Right cardiac atrium (tissue), 5 donors: ENCODE data around the gene HSPA9. TPM values are rescaled to one million over a fixed set of nuclear protein-coding genes. Genes with fewer than 3 reads are reported as not detected.

Experiments used
- ATAC-seq, 2 donors: fragments of 200-7000 bp; cut with Tn5 transposase; one replicate each; pipeline versions ENCODE4 v1.8.0 to v1.9.1; 2020; ENCODE audit warnings: moderate library complexity in 2 of 2, mild to moderate bottlenecking in 1 of 2
- DNase-seq, 3 donors: peaks; one replicate each; pipeline ENCODE4 v3.0.0-alpha.2; 2020
- H3K27ac ChIP-seq: one replicate; pipeline ENCODE4 v1.5.1; 2013; ENCODE audit warnings: mild to moderate bottlenecking, low read length, control low read depth, moderate library complexity
- H3K27me3 ChIP-seq: one replicate; pipeline ENCODE4 v1.6.1; 2013; ENCODE audit not compliant: control insufficient read depth, insufficient read depth
- H3K4me1 ChIP-seq: one replicate; pipeline ENCODE4 v1.6.1; 2013; ENCODE audit warnings: low read length; ENCODE audit not compliant: control insufficient read depth, insufficient read depth
- H3K4me3 ChIP-seq: one replicate; pipeline ENCODE4 v1.5.1; 2013; ENCODE audit warnings: low read length, control low read depth
- H3K9me3 ChIP-seq: one replicate; pipeline ENCODE4 v1.6.1; 2013; ENCODE audit warnings: low read length; ENCODE audit not compliant: control insufficient read depth
- WGBS: extraction: QIAGEN DNeasy Blood & Tissue Kit; methylation state at CpG from one replicate; pipeline ENCODE4 v1.1.7; 2013; 5-methylcytosine and 5-hydroxymethylcytosine counted together
- intact Hi-C, 4 donors: fragments of 100-400 bp; cut with DNase I; formaldehyde crosslinking; loops; one replicate each; pipeline versions ENCODE4 v1.11.0 to v1.14.0; 2022 to 2023
- polyA plus RNA-seq: library from polyadenylated mRNA; stranded (reverse); fragments of 200-250 nt; gene quantifications from one replicate; pipeline ENCODE4 v1.2.3, GENCODE V29; 2013
- total RNA-seq, 4 donors: library from RNA; stranded (reverse); fragmentation: NEBNext Ultra II Directional; extraction: Animal tissue kit (Norgen Biotek cat#: 25700); gene quantifications; one replicate each; pipeline ENCODE4 v1.2.1, GENCODE V29; 2021
- donor health status: healthy with polysubstance abuse.
- donor health status: DM: no; HTN: yes; CAD: no.
- donor health status: DM: no; HTN: no; CAD: no.
- donor health status: DM: no; HTN: yes; CAD: no; lungs with severe emphysema.
- donor health status: DM: yes; HTN: yes; CAD: no.

The HSPA9 gene
- total and polyA plus RNA-seq, 5 donors = 170 to 242 (median 238) TPM

DNA sequence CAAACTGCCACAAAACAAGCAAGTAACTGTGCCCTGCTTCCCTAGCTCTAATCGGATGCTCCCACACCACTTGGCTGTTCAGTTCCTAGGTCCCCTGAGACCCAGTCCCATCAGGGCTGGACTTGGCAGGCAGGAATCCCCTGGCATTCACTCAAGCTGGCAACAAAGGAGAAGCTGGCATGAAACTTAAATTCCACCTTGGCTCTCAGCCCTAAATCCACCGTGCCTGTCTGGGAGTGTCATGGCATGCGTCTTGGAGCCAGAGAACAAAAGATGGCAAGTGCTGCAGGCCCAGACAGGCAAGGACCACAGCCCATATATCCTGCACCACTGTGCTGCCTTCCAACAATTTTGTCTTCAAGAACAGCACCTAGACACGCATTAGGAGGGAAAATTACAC is 70.4 kb downstream of the HSPA9 start:
- peak; percentile 63 to 79 for ATAC-seq
- DNase-seq = peak in 1 of 3 donors; percentile 66
- intact Hi-C loops = loop anchor here in 3 of 4 donors (5.0 kb wide), 2 partner anchors 37 to 52 kb away; partner anchors contain the start of gene EGR1 (in 1 of the 3)
- Histone ChIP-seq H3K27me3 (no peaks in the 10 kb centered on the region), H3K27ac (no peak overlapping the region), H3K4me1 (no peaks in the 10 kb centered on the region), H3K9me3 (no peaks in the 10 kb centered on the region), H3K4me3 (no peak overlapping the region)
- WGBS = 23% methylated on average over 4 of the region's 4 CpGs

Other genes starting within 250 kb of the HSPA9 start
- gene CDC25C, start 243.6 kb downstream of the HSPA9 start, total RNA-seq = under 1 TPM in 2 of 4 donors, not detected in 2; 0.26 to 0.29 TPM
- gene CDC25C, start 243.6 kb downstream of the HSPA9 start, polyA plus RNA-seq = not detected
- 10 to 100 TPM; 20.2 to 25.0 (median 22.8) TPM for gene FAM53C, start 237.1 kb downstream of the HSPA9 start, total RNA-seq
- gene FAM53C, start 237.1 kb downstream of the HSPA9 start, polyA plus RNA-seq = 16.9 TPM
- gene KDM3B, start 222.7 kb downstream of the HSPA9 start, total RNA-seq = 10 to 100 TPM; 44.9 to 56.3 (median 47.5) TPM
- gene KDM3B, start 222.7 kb downstream of the HSPA9 start, polyA plus RNA-seq = 22.8 TPM
- gene REEP2, start 136.3 kb downstream of the HSPA9 start, total RNA-seq = 10 to 100 TPM; 29.9 to 58.9 (median 37.2) TPM
- gene REEP2, start 136.3 kb downstream of the HSPA9 start, polyA plus RNA-seq = 38.7 TPM
- 10 to 100 TPM in 3 of 4 donors, 1 to 10 TPM in 1; 8.4 to 66.5 (median 22.1) TPM for gene EGR1, start 109.9 kb downstream of the HSPA9 start, total RNA-seq
- 123 TPM for gene EGR1, start 109.9 kb downstream of the HSPA9 start, polyA plus RNA-seq
- gene ETF1, start 32.2 kb downstream of the HSPA9 start, total RNA-seq = 100 to 1,000 TPM in 1 of 4 donors, 10 to 100 TPM in 3; 77.6 to 114 (median 78.6) TPM
- 35.2 TPM for gene ETF1, start 32.2 kb downstream of the HSPA9 start, polyA plus RNA-seq
- gene CTNNA1, start 178.0 kb upstream of the HSPA9 start, total RNA-seq = 100 to 1,000 TPM; 264 to 360 (median 290) TPM
- gene CTNNA1, start 178.0 kb upstream of the HSPA9 start, polyA plus RNA-seq = 163 TPM